ENCODE measurements around the gene RALGPS1. TPM values are rescaled to one million over a fixed set of nuclear protein-coding genes. Genes with fewer than 3 reads are reported as not detected.

The RALGPS1 gene
- total and polyA plus RNA-seq, 2 of the 8 experiments (the other 6 are each of a cell fraction or from before 2014, with no cell fraction given) = 20.0 to 23.5 TPM

DNA sequence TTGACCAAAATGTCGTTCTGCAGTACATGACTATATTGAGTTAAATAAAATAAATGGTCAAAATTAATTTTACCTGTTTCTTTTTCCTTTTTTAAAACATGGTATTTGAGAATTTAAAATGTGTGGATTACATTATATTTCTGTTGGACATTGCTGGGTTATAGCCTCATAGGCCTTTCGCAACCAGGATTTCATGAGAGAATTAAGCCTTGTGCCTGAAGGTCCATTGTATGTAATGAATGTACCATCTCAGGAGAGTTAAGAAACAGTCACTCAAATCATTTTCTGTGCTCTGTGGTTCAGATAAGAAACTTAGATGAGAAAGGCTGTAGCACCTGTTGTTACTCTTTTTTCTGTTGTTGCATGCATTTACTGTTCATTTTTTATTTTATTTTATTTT, 104.4 kb downstream of the RALGPS1 start:
- peaks cover 0 to 5% (median 1%) of the 10 kb centered on the region in 4 experiments; a peak in 2 of 7 replicates for H3K4me1 ChIP-seq (replicated peaks in 1 of 4; ENCODE audit: control insufficient read depth in 3 of 4, insufficient read depth in 4 of 4, low read length in 3 of 4)
- H3K27ac ChIP-seq (ENCODE audit: low read depth, low read length) = no peak overlapping the region
- no peak for FAIRE-seq
- no peak overlapping the region for H4K91ac ChIP-seq (replicated peaks; ENCODE audit: insufficient read length, low read length)
- H3K36me3 ChIP-seq (ENCODE audit: control insufficient read depth in 2 of 4, insufficient read depth in 4 of 4, low read length in 3 of 4) = no peaks in the 10 kb centered on the region
- no peak overlapping the region for H3K23ac ChIP-seq (ENCODE audit: insufficient read length)
- no peak overlapping the region for H2AFZ ChIP-seq (ENCODE audit: low read length)
- no peaks in the 10 kb centered on the region for H3K23me2 ChIP-seq (ENCODE audit: low read depth, low read length)
- no peak overlapping the region for H2BK15ac ChIP-seq (ENCODE audit: low read length)
- H3K27me3 ChIP-seq (replicated peaks in 1 of 4; ENCODE audit: control insufficient read depth in 3 of 4, extremely low read depth in 1 of 4, insufficient read depth in 3 of 4, low read length in 3 of 4) = no peaks in the 10 kb centered on the region
- H4K5ac ChIP-seq (ENCODE audit: insufficient read length, low read depth, low read length) = no peak overlapping the region
- no peak overlapping the region for H2BK5ac ChIP-seq (ENCODE audit: low read depth, low read length)
- no peak overlapping the region for H3K56ac ChIP-seq (replicated peaks; ENCODE audit: insufficient read length, low read depth, low read length)
- DNase-seq (ENCODE audit: low read depth in 1 of 2, low spot score in 2 of 2) = no peak
- H2AK5ac ChIP-seq (ENCODE audit: low read depth, low read length) = no peak overlapping the region
- H3K4me2 ChIP-seq (ENCODE audit: insufficient read depth in 1 of 2, low read depth in 2 of 2, low read length in 2 of 2) = no peak overlapping the region
- H2BK12ac ChIP-seq (ENCODE audit: low read depth, low read length) = no peak overlapping the region
- POLR2A ChIA-PET (ENCODE audit: partially characterized antibody) = no interaction called here
- H2BK120ac ChIP-seq (replicated peaks; ENCODE audit: low read depth, low read length) = no peak overlapping the region
- H3K9ac ChIP-seq (replicated peaks in 1 of 4; ENCODE audit: extremely low read depth in 1 of 4, low read depth in 3 of 4, low read length in 3 of 4) = no peak overlapping the region
- CTCF ChIA-PET (ENCODE audit: partially characterized antibody) = no interaction called here
- no peaks in the 10 kb centered on the region for H3K79me1 ChIP-seq (ENCODE audit: low read depth, low read length)
- no peaks in the 10 kb centered on the region for H3K79me2 ChIP-seq (ENCODE audit: control insufficient read depth in 1 of 2, insufficient read depth in 2 of 2, low read length in 2 of 2)
- H3K4me3 ChIP-seq (ENCODE audit: extremely low read depth in 1 of 4, insufficient read depth in 2 of 4, low read depth in 3 of 4, low read length in 4 of 4) = no peak overlapping the region
- WGBS, 2 experiments (ENCODE audit: extremely low coverage in 1 of 2, insufficient coverage in 1 of 2, insufficient read length in 1 of 2, insufficient replicate concordance in 2 of 2, low coverage in 1 of 2, low lambda C conversion rate in 2 of 2, missing lambda C conversion rate in 1 of 2) = 88% methylated on average over 2 of the region's 2 CpGs; no CpG with 5 or more reads in 1 of the 2 experiments
- no peak overlapping the region for H3K18ac ChIP-seq (ENCODE audit: extremely low read depth, low read length)
- no peak overlapping the region for H3K4ac ChIP-seq (replicated peaks; ENCODE audit: insufficient read length, low read depth, low read length)
- H3K14ac ChIP-seq (ENCODE audit: insufficient read length) = no peak overlapping the region
- H3K9me3 ChIP-seq (ENCODE audit: insufficient read depth in 2 of 2, low read depth in 1 of 2, low read length in 1 of 2) = no peaks in the 10 kb centered on the region
- H2BK20ac ChIP-seq (ENCODE audit: low read length) = no peak overlapping the region
- H4K20me1 ChIP-seq (replicated peaks in 1 of 2; ENCODE audit: control insufficient read depth in 1 of 2, insufficient read depth in 2 of 2, low read length in 2 of 2) = peaks cover 0 to 4% of the 10 kb centered on the region in 2 experiments
- H4K8ac ChIP-seq (ENCODE audit: extremely low read depth, insufficient read depth, low read length) = no peak overlapping the region
- TF ChIP-seq BACH1 (IDR thresholded peaks at IDR 0.05; ENCODE audit: low read length) = no peak
- TF ChIP-seq, protein P1, sequence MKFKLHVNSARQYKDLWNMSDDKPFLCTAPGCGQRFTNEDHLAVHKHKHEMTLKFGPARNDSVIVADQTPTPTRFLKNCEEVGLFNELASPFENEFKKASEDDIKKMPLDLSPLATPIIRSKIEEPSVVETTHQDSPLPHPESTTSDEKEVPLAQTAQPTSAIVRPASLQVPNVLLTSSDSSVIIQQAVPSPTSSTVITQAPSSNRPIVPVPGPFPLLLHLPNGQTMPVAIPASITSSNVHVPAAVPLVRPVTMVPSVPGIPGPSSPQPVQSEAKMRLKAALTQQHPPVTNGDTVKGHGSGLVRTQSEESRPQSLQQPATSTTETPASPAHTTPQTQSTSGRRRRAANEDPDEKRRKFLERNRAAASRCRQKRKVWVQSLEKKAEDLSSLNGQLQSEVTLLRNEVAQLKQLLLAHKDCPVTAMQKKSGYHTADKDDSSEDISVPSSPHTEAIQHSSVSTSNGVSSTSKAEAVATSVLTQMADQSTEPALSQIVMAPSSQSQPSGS (IDR thresholded peaks at IDR 0.05; ENCODE audit: low read length) = no peak
- no peak for TF ChIP-seq RAD21 (IDR thresholded peaks at IDR 0.05 in 1 of 2, conservative IDR thresholded peaks at IDR 0.05 in 1 of 2; ENCODE audit: low read depth in 2 of 2, low read length in 2 of 2)
- TF ChIP-seq YY1 (IDR thresholded peaks at IDR 0.05; ENCODE audit: low read depth, low read length) = no peak
- TF ChIP-seq TEAD4 (IDR thresholded peaks at IDR 0.05; ENCODE audit: low read depth, low read length) = no peak
- no peak for TF ChIP-seq TAF7 (optimal IDR thresholded peaks at IDR 0.05; ENCODE audit: borderline replicate concordance, low read depth, low read length)
- TF ChIP-seq, protein P2, sequence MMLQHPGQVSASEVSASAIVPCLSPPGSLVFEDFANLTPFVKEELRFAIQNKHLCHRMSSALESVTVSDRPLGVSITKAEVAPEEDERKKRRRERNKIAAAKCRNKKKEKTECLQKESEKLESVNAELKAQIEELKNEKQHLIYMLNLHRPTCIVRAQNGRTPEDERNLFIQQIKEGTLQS (IDR thresholded peaks at IDR 0.05; ENCODE audit: insufficient read depth, low read depth, low read length) = no peak
- TF ChIP-seq SRF (IDR thresholded peaks at IDR 0.05; ENCODE audit: low read depth, low read length) = no peak
- TF ChIP-seq HDAC2 (IDR thresholded peaks at IDR 0.05; ENCODE audit: borderline replicate concordance in 1 of 2, low read depth in 2 of 2, low read length in 2 of 2) = no peak
- TF ChIP-seq RBBP5 (IDR thresholded peaks at IDR 0.05; ENCODE audit: borderline replicate concordance, low read depth, low read length) = no peak
- no peak for TF ChIP-seq SP2 (IDR thresholded peaks at IDR 0.05; ENCODE audit: low read length)
- no peak for TF ChIP-seq RFX5 (IDR thresholded peaks at IDR 0.05; ENCODE audit: borderline replicate concordance, low read depth, low read length)

Measured in H1 (cell line).